ENCODE measurements around the gene PTF1A.

Gene PTF1A

GRCh38 chr10:23187155-23187554 lies 5.0 kb upstream of the PTF1A start:
- no peak for DNase-seq (ENCODE audit: low read depth)

GRCh38 chr10:23189024-23189423 lies 3.1 kb upstream of the PTF1A start:
- DNase-seq (ENCODE audit: low read depth): no peak

GRCh38 chr10:23190872-23191763 lies 994 bp upstream of the PTF1A start:
- DNase-seq (ENCODE audit: low read depth): no peak

GRCh38 chr10:23192712-23193434 lies 761 bp downstream of the PTF1A start:
- DNase-seq (ENCODE audit: low read depth): no peak

- DNase-seq (ENCODE audit: low read depth): no peak
These were observed 1.4 kb downstream of the PTF1A start for GRCh38 chr10:23193435-23194074.

GRCh38 chr10:23194471-23194965 lies 2.4 kb downstream of the PTF1A start:
- DNase-seq (ENCODE audit: low read depth): no peak

GRCh38 chr10:23194966-23195845 lies 3.1 kb downstream of the PTF1A start:
- DNase-seq (ENCODE audit: low read depth): no peak

GRCh38 chr10:23195846-23196600 lies 3.9 kb downstream of the PTF1A start:
- no peak for DNase-seq (ENCODE audit: low read depth)

- no peak for DNase-seq (ENCODE audit: low read depth)
These were observed 4.8 kb downstream of the PTF1A start for GRCh38 chr10:23196915-23197314.

GRCh38 chr10:23197416-23197861 lies 5.3 kb downstream of the PTF1A start:
- DNase-seq (ENCODE audit: low read depth): no peak

- DNase-seq (ENCODE audit: low read depth): no peak
These were observed 6.5 kb downstream of the PTF1A start for GRCh38 chr10:23198610-23198939.

GRCh38 chr10:23198940-23199767 lies 7.0 kb downstream of the PTF1A start:
- DNase-seq (ENCODE audit: low read depth): no peak

- DNase-seq (ENCODE audit: low read depth): no peak
These were observed 7.8 kb downstream of the PTF1A start for GRCh38 chr10:23199768-23200511.

- DNase-seq (ENCODE audit: low read depth): no peak
These were observed 8.5 kb downstream of the PTF1A start for GRCh38 chr10:23200586-23200985.

GRCh38 chr10:23200997-23201652 lies 9.0 kb downstream of the PTF1A start:
- DNase-seq (ENCODE audit: low read depth): no peak

GRCh38 chr10:23201837-23202236 lies 9.7 kb downstream of the PTF1A start:
- no peak for DNase-seq (ENCODE audit: low read depth)

- DNase-seq (ENCODE audit: low read depth): no peak
These were observed 10.7 kb downstream of the PTF1A start for GRCh38 chr10:23202779-23203178.
